CD4-positive, CD25-positive, alpha-beta regulatory T cell (primary cell): Measurements from ENCODE around the gene MDGA2. TPM values are rescaled to one million over a fixed set of nuclear protein-coding genes. Genes with fewer than 3 reads are reported as not detected.

Experiments used
- ATAC-seq, 2 donors: fragments of 150-1000 bp; cut with Tn5 transposase; one replicate each; pipeline ENCODE4 v1.10.0; 2021; ENCODE audit warnings: low read depth in 2 of 2, moderate number of reproducible peaks in 2 of 2, moderate library complexity in 1 of 2
- DNase-seq, 3 donors: peaks; one replicate each; pipeline versions ENCODE4 v3.0.0 to v3.0.0-alpha.2; 2012 to 2022; ENCODE audit warnings: mixed read lengths in 1 of 3
- H3K27ac ChIP-seq: one replicate; pipeline ENCODE4 v1.7.0; 2013; ENCODE audit warnings: mild to moderate bottlenecking, low read length; ENCODE audit not compliant: insufficient read depth, poor library complexity, severe bottlenecking
- H3K27me3 ChIP-seq: one replicate; pipeline ENCODE4 v1.7.0; 2013; ENCODE audit warnings: low read length; ENCODE audit not compliant: control insufficient read depth, insufficient read depth
- H3K36me3 ChIP-seq: one replicate; pipeline ENCODE4 v1.7.0; 2013; ENCODE audit warnings: mild to moderate bottlenecking, low read length, moderate library complexity; ENCODE audit not compliant: control insufficient read depth, insufficient read depth
- H3K4me1 ChIP-seq: 2 replicates; pipeline ENCODE4 v1.7.0; 2013; ENCODE audit warnings: mild to moderate bottlenecking, low read length; ENCODE audit not compliant: insufficient read depth, control insufficient read depth, poor library complexity, severe bottlenecking
- H3K4me3 ChIP-seq: one replicate; pipeline ENCODE4 v1.7.0; 2013; ENCODE audit warnings: low read depth, mild to moderate bottlenecking, low read length, moderate library complexity
- H3K9me3 ChIP-seq, 2 experiments: 1 replicate in 1 of 2; 2 replicates in 1 of 2; pipeline ENCODE4 v1.7.0; 2013; ENCODE audit warnings: low read length in 2 of 2, mild to moderate bottlenecking in 1 of 2, moderate library complexity in 1 of 2; ENCODE audit not compliant: control insufficient read depth in 2 of 2
- H3K27ac Mint-ChIP-seq, 3 donors: one replicate each; pipeline ENCODE4 v1.8.0; 2020 to 2022; ENCODE audit warnings: mild to moderate bottlenecking in 3 of 3, mixed read lengths in 3 of 3, moderate library complexity in 2 of 3
- H3K27me3 Mint-ChIP-seq: one replicate; pipeline ENCODE4 v1.8.0; 2022; ENCODE audit warnings: mild to moderate bottlenecking, mixed read lengths
- H3K36me3 Mint-ChIP-seq: one replicate; pipeline ENCODE4 v1.8.0; 2020; ENCODE audit warnings: mixed read lengths
- H3K4me1 Mint-ChIP-seq, 4 donors: one replicate each; pipeline ENCODE4 v1.8.0; 2020 to 2022; ENCODE audit warnings: mixed read lengths in 4 of 4, mild to moderate bottlenecking in 1 of 4
- H3K4me3 Mint-ChIP-seq, 4 donors: one replicate each; pipeline ENCODE4 v1.8.0; 2020 to 2022; ENCODE audit warnings: mild to moderate bottlenecking in 4 of 4, mixed read lengths in 4 of 4, moderate library complexity in 3 of 4
- H3K9me3 Mint-ChIP-seq, 7 donors: one replicate each; pipeline ENCODE4 v1.8.0; 2020 to 2022; ENCODE audit warnings: mixed read lengths in 7 of 7, mild to moderate bottlenecking in 3 of 7, moderate library complexity in 2 of 7
- polyA plus RNA-seq, 4 donors: library from polyadenylated mRNA; unstranded; fragments of 300-500 nt; fragmentation: Illumina TruSeq; gene quantifications; one replicate each; pipeline ENCODE4 v1.2.3, GENCODE V29; 2021
- total RNA-seq: library from RNA; stranded (reverse); gene quantifications from one replicate; pipeline ENCODE4 v1.2.3, GENCODE V29; 2022

Gene MDGA2
- total RNA-seq (not detected), polyA plus RNA-seq (not detected)

GRCh38 chr14:47675466-47676314, at the start of gene MDGA2:
TSS of gene MDGA2 (minus strand) at chr14:47675605.
- no peaks in the 10 kb centered on the region for H3K4me1 ChIP-seq
- H3K36me3 ChIP-seq, result no peaks in the 10 kb centered on the region
- no peak within 1 kb of the TSS for H3K4me3 ChIP-seq
- H3K9me3 ChIP-seq, result no peaks in the 10 kb centered on the region
- no peak within 1 kb of the TSS for H3K27ac Mint-ChIP-seq
- peaks cover 4% of the 10 kb centered on the region for H3K27me3 ChIP-seq
- no peak within 1 kb of the TSS for H3K27ac ChIP-seq
- peaks cover 0 to 8% (median 0%) of the 10 kb centered on the region in 7 donors for H3K9me3 Mint-ChIP-seq
- no peak within 1 kb of the TSS for H3K4me3 Mint-ChIP-seq
- ATAC-seq, result no peak
- H3K36me3 Mint-ChIP-seq, result no peaks in the 10 kb centered on the region
- H3K4me1 Mint-ChIP-seq, result peaks cover 0 to 5% (median 3%) of the 10 kb centered on the region in 4 donors
- DNase-seq, result peak in 1 of 3 donors; percentile 0
- H3K27me3 Mint-ChIP-seq, result peaks cover 36% of the 10 kb centered on the region

DNA sequence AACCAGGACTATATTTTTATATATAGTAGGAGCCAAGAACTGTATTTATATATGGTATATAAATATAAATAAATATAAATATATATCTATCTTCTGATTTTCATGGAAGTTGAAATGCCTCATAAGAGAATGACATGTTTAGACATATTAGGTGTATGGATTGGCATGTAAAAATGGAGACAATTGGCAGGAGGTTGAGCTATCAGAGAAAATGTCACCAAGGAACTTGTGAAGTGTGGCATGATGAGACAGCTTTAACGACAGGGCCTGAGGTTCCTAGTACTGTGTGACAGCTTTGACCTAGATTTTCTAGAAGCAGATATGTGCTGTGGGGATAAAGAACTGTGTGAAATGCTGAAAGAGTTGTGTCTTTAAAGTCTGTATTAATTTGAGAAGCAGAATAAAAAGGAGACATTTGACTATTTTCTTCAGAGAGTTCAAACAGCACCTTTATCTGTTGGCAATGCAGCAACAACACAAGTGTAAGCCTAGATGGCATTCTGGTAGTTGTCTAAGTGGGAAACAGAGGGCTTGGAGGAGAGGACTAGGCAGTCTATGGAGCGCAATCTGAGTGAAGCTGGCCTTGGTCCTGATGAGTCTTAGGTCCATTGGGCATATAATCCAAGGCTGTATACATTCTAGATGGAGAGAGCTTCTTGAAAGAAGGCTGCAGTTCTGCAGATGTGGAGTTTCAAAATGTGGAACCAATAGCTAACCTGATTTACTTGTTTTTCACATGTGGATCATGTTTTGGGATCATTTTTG, 47.7 kb upstream of the MDGA2 start:
- no peaks in the 10 kb centered on the region for H3K4me1 Mint-ChIP-seq
- Histone ChIP-seq H3K4me1 (no peaks in the 10 kb centered on the region), H3K27me3 (no peaks in the 10 kb centered on the region), H3K4me3 (no peak overlapping the region), H3K36me3 (no peaks in the 10 kb centered on the region), H3K27ac (no peak overlapping the region), H3K9me3 (no peaks in the 10 kb centered on the region)
- H3K27ac Mint-ChIP-seq, result no peak overlapping the region
- ATAC-seq (no peak), DNase-seq (no peak)
- H3K9me3 Mint-ChIP-seq, result peaks cover 0 to 17% (median 4%) of the 10 kb centered on the region in 7 donors
- no peaks in the 10 kb centered on the region for H3K27me3 Mint-ChIP-seq
- H3K36me3 Mint-ChIP-seq, result no peaks in the 10 kb centered on the region
- H3K4me3 Mint-ChIP-seq, result no peak overlapping the region

- no peaks in the 10 kb centered on the region for H3K4me1 Mint-ChIP-seq
- Histone ChIP-seq H3K9me3 (no peaks in the 10 kb centered on the region), H3K27ac (no peak overlapping the region), H3K36me3 (no peaks in the 10 kb centered on the region), H3K27me3 (no peaks in the 10 kb centered on the region), H3K4me1 (no peaks in the 10 kb centered on the region), H3K4me3 (no peak overlapping the region)
- no peak for DNase-seq
- H3K36me3 Mint-ChIP-seq, result no peaks in the 10 kb centered on the region
- no peak overlapping the region for H3K27ac Mint-ChIP-seq
- no peaks in the 10 kb centered on the region for H3K27me3 Mint-ChIP-seq
- H3K4me3 Mint-ChIP-seq, result no peak overlapping the region
- no peak for ATAC-seq
- H3K9me3 Mint-ChIP-seq, result peaks cover 3 to 18% (median 7%) of the 10 kb centered on the region in 7 donors
Observed at GRCh38 chr14:47720281-47720680, 44.9 kb upstream of the MDGA2 start.

- H3K27me3 Mint-ChIP-seq, result no peaks in the 10 kb centered on the region
- Histone ChIP-seq H3K9me3 (no peaks in the 10 kb centered on the region), H3K27me3 (no peaks in the 10 kb centered on the region), H3K4me3 (no peak overlapping the region), H3K27ac (no peak overlapping the region), H3K36me3 (no peaks in the 10 kb centered on the region), H3K4me1 (no peaks in the 10 kb centered on the region)
- DNase-seq (no peak), ATAC-seq (no peak)
- no peak overlapping the region for H3K4me3 Mint-ChIP-seq
- no peak overlapping the region for H3K27ac Mint-ChIP-seq
- peaks cover 2 to 11% (median 4%) of the 10 kb centered on the region in 7 donors for H3K9me3 Mint-ChIP-seq
- no peaks in the 10 kb centered on the region for H3K4me1 Mint-ChIP-seq
- no peaks in the 10 kb centered on the region for H3K36me3 Mint-ChIP-seq
Observed at GRCh38 chr14:47715330-47715729, 39.9 kb upstream of the MDGA2 start.

DNA sequence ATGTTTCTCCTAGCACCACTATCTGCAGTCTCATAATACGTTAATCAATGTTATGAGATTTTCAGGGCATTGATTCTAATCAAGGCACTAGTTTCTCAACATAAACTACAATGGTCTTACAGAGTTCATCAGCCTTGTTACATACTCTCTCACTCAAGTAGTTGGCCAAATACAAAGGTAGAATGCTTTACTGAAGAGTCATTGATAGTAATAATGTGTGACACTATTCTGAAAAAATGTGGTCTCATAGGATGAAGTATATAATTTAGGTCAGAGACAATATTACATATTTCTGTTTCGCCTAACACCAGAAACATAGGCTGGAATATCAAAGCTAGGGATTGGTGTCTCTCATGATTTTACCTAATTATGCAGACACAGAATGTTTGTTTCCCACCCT, 35.2 kb upstream of the MDGA2 start:
- no peaks in the 10 kb centered on the region for H3K9me3 ChIP-seq
- no peaks in the 10 kb centered on the region for H3K36me3 ChIP-seq
- no peaks in the 10 kb centered on the region for H3K36me3 Mint-ChIP-seq
- no peak overlapping the region for H3K27ac Mint-ChIP-seq
- ATAC-seq, result no peak
- no peak overlapping the region for H3K4me3 ChIP-seq
- no peaks in the 10 kb centered on the region for H3K27me3 ChIP-seq
- no peak for DNase-seq
- no peaks in the 10 kb centered on the region for H3K4me1 Mint-ChIP-seq
- no peak overlapping the region for H3K27ac ChIP-seq
- H3K4me1 ChIP-seq, result no peaks in the 10 kb centered on the region
- no peaks in the 10 kb centered on the region for H3K27me3 Mint-ChIP-seq
- H3K9me3 Mint-ChIP-seq, result peaks cover 2 to 8% (median 2%) of the 10 kb centered on the region in 7 donors
- no peak overlapping the region for H3K4me3 Mint-ChIP-seq

DNA sequence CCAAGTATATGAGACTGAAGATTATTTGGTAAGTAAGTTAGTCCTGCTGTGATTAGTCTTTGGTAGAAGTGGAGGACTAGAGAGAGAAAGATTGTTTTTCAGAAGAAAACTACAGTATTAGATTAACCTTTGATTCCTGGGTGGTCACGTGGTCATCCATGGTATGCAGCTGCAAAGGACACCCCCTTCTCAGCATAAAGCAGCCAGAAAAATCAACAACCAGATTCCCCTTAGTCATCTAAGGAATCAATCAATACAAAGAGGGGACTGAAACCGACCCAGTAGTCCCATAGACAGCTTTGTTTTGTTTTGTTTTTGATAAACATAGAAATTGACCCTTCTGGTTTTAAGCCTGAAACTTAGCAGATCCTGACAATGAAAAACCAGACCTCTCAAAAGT, 30.3 kb upstream of the MDGA2 start:
- Histone ChIP-seq H3K36me3 (no peaks in the 10 kb centered on the region), H3K4me1 (no peaks in the 10 kb centered on the region), H3K9me3 (no peaks in the 10 kb centered on the region), H3K27me3 (no peaks in the 10 kb centered on the region), H3K27ac (no peak overlapping the region), H3K4me3 (no peak overlapping the region)
- DNase-seq, result no peak
- Mint-ChIP-seq H3K4me3 (no peak overlapping the region), H3K27ac (no peak overlapping the region), H3K4me1 (no peaks in the 10 kb centered on the region), H3K9me3 (peaks cover 2 to 7% (median 4%) of the 10 kb centered on the region in 7 donors), H3K27me3 (no peaks in the 10 kb centered on the region), H3K36me3 (no peaks in the 10 kb centered on the region)
- no peak for ATAC-seq

GRCh38 chr14:47691829-47692228, 16.4 kb upstream of the MDGA2 start:
- no peaks in the 10 kb centered on the region for H3K4me1 Mint-ChIP-seq
- H3K27me3 ChIP-seq, result no peaks in the 10 kb centered on the region
- H3K36me3 ChIP-seq, result no peaks in the 10 kb centered on the region
- no peak overlapping the region for H3K27ac ChIP-seq
- no peaks in the 10 kb centered on the region for H3K27me3 Mint-ChIP-seq
- ATAC-seq, result no peak
- H3K9me3 ChIP-seq, result no peaks in the 10 kb centered on the region
- no peak overlapping the region for H3K4me3 ChIP-seq
- no peak for DNase-seq
- H3K9me3 Mint-ChIP-seq, result peaks cover 1 to 12% (median 4%) of the 10 kb centered on the region in 7 donors
- H3K4me1 ChIP-seq, result no peaks in the 10 kb centered on the region
- no peak overlapping the region for H3K27ac Mint-ChIP-seq
- H3K4me3 Mint-ChIP-seq, result no peak overlapping the region
- H3K36me3 Mint-ChIP-seq, result no peaks in the 10 kb centered on the region
